Mammary epithelial cell (primary cell): ENCODE data around the gene JCHAIN.

Experiments
- CTCF ChIP-seq, 2 donors: IDR thresholded peaks in 1 of 2; conservative IDR thresholded peaks in 1 of 2; 2 replicates each; pipeline ENCODE4 v1.5.1; 2011 to 2012; ENCODE audit warnings: inconsistent platforms in 2 of 2, low read length in 2 of 2, mild to moderate bottlenecking in 2 of 2, control low read depth in 1 of 2, low read depth in 1 of 2; ENCODE audit not compliant: insufficient read depth in 1 of 2; ENCODE audit errors: extremely low read depth in 1 of 2
- EZH2 ChIP-seq: IDR thresholded peaks from 2 replicates; pipeline ENCODE4 v1.6.1; 2012; ENCODE audit warnings: low read length, inconsistent platforms, borderline replicate concordance

- TF ChIP-seq CTCF (conservative IDR thresholded peaks at IDR 0.05 in 1 of 2, IDR thresholded peaks at IDR 0.05 in 1 of 2; ENCODE audit: extremely low read depth in 1 of 2, insufficient read depth in 1 of 2, low read depth in 1 of 2, low read length in 2 of 2) (no peak), EZH2 (no peak)
Observed at GRCh38 chr4:70637239-70637913, 28.9 kb downstream of the JCHAIN start.
